ENCODE data around the gene ZNF614. TPM values are rescaled to one million over a fixed set of nuclear protein-coding genes. Genes with fewer than 3 reads are reported as not detected.

The ZNF614 gene
- total and polyA plus RNA-seq, 2 of the 13 experiments (the other 11 are each of a cell fraction or from before 2014, with no cell fraction given), result 13.0 to 22.8 TPM

DNA sequence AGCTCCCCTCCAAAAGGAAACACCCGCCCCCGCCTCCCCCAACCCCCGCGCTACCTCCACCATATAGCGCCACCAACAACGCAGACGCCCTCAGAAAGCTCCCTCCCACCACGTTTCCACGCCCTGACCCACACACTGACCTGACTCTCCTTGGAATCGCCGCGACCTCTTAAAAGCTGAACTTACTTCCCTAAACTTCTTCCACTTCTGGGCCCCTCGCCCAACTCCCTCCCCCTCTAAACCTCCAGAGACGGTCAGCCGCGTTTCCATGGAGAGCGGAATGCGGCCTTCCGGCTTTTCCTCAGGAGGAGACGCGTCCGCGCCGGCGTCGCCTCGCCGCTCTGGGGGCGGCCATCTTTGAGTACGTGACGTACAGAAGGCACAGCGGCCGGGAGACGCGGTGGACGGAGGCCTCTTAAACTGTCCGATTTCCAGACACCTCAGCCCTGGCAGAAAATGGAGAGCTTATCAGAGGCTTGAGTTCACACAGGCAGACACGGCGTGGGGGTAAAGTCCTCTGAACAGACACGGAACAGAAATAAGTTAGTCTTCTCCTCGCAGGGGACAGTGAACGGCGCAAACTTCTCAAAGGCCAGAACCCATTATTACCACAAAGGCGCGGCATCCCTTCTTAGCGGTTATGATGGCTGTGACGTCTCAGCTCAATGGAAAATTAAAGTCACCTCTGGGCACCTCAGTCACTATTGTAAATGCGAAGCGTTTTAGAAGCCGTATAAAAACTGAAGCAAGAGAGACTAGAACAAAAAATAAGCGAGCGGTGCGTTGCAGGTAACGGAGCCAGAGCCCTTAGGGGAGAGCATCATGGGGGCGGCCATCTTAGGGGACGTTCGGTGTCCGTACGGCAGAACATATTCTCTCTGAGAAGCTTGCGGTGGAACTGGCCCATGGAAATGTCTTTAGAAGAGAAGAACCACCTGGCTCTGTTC lies 20.6 kb upstream of the ZNF614 start, which contains the start of gene ZNF432 (continued):
- TF ChIP-seq, protein P1, sequence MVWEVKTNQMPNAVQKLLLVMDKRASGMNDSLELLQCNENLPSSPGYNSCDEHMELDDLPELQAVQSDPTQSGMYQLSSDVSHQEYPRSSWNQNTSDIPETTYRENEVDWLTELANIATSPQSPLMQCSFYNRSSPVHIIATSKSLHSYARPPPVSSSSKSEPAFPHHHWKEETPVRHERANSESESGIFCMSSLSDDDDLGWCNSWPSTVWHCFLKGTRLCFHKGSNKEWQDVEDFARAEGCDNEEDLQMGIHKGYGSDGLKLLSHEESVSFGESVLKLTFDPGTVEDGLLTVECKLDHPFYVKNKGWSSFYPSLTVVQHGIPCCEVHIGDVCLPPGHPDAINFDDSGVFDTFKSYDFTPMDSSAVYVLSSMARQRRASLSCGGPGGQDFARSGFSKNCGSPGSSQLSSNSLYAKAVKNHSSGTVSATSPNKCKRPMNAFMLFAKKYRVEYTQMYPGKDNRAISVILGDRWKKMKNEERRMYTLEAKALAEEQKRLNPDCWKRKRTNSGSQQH (CRISPR knock-in tag; IDR thresholded peaks at IDR 0.05; ENCODE audit: low read depth), result peak; percentile 71; the same call in 1 of the 2 replicates
- TF ChIP-seq, protein P2, sequence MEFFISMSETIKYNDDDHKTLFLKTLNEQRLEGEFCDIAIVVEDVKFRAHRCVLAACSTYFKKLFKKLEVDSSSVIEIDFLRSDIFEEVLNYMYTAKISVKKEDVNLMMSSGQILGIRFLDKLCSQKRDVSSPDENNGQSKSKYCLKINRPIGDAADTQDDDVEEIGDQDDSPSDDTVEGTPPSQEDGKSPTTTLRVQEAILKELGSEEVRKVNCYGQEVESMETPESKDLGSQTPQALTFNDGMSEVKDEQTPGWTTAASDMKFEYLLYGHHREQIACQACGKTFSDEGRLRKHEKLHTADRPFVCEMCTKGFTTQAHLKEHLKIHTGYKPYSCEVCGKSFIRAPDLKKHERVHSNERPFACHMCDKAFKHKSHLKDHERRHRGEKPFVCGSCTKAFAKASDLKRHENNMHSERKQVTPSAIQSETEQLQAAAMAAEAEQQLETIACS (CRISPR knock-in tag; IDR thresholded peaks at IDR 0.05), result no peak
- TF ChIP-seq ZNF451 (CRISPR knock-in tag; IDR thresholded peaks at IDR 0.05) (no peak), IRF2 (CRISPR knock-in tag; IDR thresholded peaks at IDR 0.05) (peak; percentile 60; the same call in 1 of the 2 replicates), GTF2F1 (IDR thresholded peaks at IDR 0.05; ENCODE audit: low read length) (no peak), TOE1 (CRISPR knock-in tag; IDR thresholded peaks at IDR 0.05) (0 out of 2 replicates have a peak, but pooled peaks have one; percentile 26), ZNF367 (CRISPR knock-in tag; IDR thresholded peaks at IDR 0.05; ENCODE audit: borderline replicate concordance) (no peak), FOXO1 (CRISPR knock-in tag; IDR thresholded peaks at IDR 0.05) (peak; percentile 47; the same call in 1 of the 2 replicates), ZNF605 (CRISPR knock-in tag; IDR thresholded peaks at IDR 0.05) (peak; percentile 78), TARDBP (CRISPR knock-in tag; IDR thresholded peaks at IDR 0.05) (peak; percentile 28; the same call in 1 of the 2 replicates), GABPB1 (CRISPR knock-in tag; IDR thresholded peaks at IDR 0.05) (peak; percentile 90), ZNF792 (CRISPR knock-in tag; IDR thresholded peaks at IDR 0.05) (peak; percentile 71; the same call in 1 of the 2 replicates), JARID2 (CRISPR knock-in tag; IDR thresholded peaks at IDR 0.05; ENCODE audit: insufficient replicate concordance) (peak; percentile 47), ZNF547 (CRISPR knock-in tag; IDR thresholded peaks at IDR 0.05) (0 out of 2 replicates have a peak, but pooled peaks have one; percentile 34), XRCC5 (optimal IDR thresholded peaks at IDR 0.05; ENCODE audit: low read length) (peak; percentile 63), HNRNPH1 (optimal IDR thresholded peaks at IDR 0.05; ENCODE audit: low read depth, low read length) (no peak)
- TF ChIP-seq, protein P3, sequence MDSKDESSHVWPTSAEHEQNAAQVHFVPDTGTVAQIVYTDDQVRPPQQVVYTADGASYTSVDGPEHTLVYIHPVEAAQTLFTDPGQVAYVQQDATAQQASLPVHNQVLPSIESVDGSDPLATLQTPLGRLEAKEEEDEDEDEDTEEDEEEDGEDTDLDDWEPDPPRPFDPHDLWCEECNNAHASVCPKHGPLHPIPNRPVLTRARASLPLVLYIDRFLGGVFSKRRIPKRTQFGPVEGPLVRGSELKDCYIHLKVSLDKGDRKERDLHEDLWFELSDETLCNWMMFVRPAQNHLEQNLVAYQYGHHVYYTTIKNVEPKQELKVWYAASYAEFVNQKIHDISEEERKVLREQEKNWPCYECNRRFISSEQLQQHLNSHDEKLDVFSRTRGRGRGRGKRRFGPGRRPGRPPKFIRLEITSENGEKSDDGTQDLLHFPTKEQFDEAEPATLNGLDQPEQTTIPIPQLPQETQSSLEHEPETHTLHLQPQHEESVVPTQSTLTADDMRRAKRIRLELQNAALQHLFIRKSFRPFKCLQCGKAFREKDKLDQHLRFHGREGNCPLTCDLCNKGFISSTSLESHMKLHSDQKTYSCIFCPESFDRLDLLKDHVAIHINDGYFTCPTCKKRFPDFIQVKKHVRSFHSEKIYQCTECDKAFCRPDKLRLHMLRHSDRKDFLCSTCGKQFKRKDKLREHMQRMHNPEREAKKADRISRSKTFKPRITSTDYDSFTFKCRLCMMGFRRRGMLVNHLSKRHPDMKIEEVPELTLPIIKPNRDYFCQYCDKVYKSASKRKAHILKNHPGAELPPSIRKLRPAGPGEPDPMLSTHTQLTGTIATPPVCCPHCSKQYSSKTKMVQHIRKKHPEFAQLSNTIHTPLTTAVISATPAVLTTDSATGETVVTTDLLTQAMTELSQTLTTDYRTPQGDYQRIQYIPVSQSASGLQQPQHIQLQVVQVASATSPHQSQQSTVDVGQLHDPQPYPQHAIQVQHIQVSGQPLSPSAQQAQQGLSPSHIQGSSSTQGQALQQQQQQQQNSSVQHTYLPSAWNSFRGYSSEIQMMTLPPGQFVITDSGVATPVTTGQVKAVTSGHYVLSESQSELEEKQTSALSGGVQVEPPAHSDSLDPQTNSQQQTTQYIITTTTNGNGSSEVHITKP (CRISPR knock-in tag; IDR thresholded peaks at IDR 0.05; ENCODE audit: low read depth), result no peak
- TF ChIP-seq, protein P4, sequence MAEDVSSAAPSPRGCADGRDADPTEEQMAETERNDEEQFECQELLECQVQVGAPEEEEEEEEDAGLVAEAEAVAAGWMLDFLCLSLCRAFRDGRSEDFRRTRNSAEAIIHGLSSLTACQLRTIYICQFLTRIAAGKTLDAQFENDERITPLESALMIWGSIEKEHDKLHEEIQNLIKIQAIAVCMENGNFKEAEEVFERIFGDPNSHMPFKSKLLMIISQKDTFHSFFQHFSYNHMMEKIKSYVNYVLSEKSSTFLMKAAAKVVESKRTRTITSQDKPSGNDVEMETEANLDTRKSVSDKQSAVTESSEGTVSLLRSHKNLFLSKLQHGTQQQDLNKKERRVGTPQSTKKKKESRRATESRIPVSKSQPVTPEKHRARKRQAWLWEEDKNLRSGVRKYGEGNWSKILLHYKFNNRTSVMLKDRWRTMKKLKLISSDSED (CRISPR knock-in tag; IDR thresholded peaks at IDR 0.05), result no peak
- TF ChIP-seq, protein P5, sequence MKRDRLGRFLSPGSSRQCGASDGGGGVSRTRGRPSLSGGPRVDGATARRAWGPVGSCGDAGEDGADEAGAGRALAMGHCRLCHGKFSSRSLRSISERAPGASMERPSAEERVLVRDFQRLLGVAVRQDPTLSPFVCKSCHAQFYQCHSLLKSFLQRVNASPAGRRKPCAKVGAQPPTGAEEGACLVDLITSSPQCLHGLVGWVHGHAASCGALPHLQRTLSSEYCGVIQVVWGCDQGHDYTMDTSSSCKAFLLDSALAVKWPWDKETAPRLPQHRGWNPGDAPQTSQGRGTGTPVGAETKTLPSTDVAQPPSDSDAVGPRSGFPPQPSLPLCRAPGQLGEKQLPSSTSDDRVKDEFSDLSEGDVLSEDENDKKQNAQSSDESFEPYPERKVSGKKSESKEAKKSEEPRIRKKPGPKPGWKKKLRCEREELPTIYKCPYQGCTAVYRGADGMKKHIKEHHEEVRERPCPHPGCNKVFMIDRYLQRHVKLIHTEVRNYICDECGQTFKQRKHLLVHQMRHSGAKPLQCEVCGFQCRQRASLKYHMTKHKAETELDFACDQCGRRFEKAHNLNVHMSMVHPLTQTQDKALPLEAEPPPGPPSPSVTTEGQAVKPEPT (CRISPR knock-in tag; IDR thresholded peaks at IDR 0.05; ENCODE audit: low read depth), result 0 out of 2 replicates have a peak, but pooled peaks have one; percentile 29

Measured in HepG2 (cell line).